ENCODE measurements around the gene RAD51B. TPM values are rescaled to one million over a fixed set of nuclear protein-coding genes. Genes with fewer than 3 reads are reported as not detected.

RAD51B gene
- polyA plus RNA-seq, 1 donor (not counting 4 experiments of a cell fraction or from before 2014, with no cell fraction given) = 13.3 TPM

GRCh38 chr14:67927244-67927643, 107.7 kb downstream of the RAD51B start:
- H3K4me3 ChIP-seq (ENCODE audit: control insufficient read depth in 2 of 3, extremely low read depth in 1 of 3, insufficient read depth in 2 of 3, low read depth in 1 of 3, low read length in 3 of 3) = no peak overlapping the region
- no peaks in the 10 kb centered on the region for H3K4me1 ChIP-seq (ENCODE audit: control insufficient read depth, extremely low read depth, insufficient read depth, low read length)
- no peaks in the 10 kb centered on the region for H4K20me1 ChIP-seq (ENCODE audit: control insufficient read depth, extremely low read depth, insufficient read depth, low read length)
- H3K9ac ChIP-seq (ENCODE audit: control insufficient read depth, extremely low read depth, insufficient read depth, low read length) = no peak overlapping the region
- H3K79me2 ChIP-seq (ENCODE audit: control insufficient read depth, insufficient read depth, low read length) = no peaks in the 10 kb centered on the region
- no peaks in the 10 kb centered on the region for H3K36me3 ChIP-seq (ENCODE audit: control insufficient read depth in 2 of 2, extremely low read depth in 1 of 2, insufficient read depth in 2 of 2, low read length in 2 of 2)
- no peak overlapping the region for H2AFZ ChIP-seq (ENCODE audit: control insufficient read depth, low read length)
- H3K27ac ChIP-seq (ENCODE audit: control insufficient read depth, insufficient read depth, low read length) = no peak overlapping the region
- H3K27me3 ChIP-seq (ENCODE audit: control insufficient read depth, extremely low read depth, insufficient read depth, low read length) = no peaks in the 10 kb centered on the region
- H3K4me2 ChIP-seq (ENCODE audit: control insufficient read depth, extremely low read depth, insufficient read depth, low read depth, low read length) = no peak overlapping the region
- H3K9me1 ChIP-seq (ENCODE audit: control insufficient read depth, extremely low read depth, insufficient read depth, low read length) = no peaks in the 10 kb centered on the region
- dilution Hi-C loops (cut with MboI; ENCODE audit: extremely low pct_ligation_motif_present, low sequenced_read_pairs) = no loop called here
- H3K9me3 ChIP-seq (ENCODE audit: control insufficient read depth, low read depth, low read length) = no peaks in the 10 kb centered on the region
- DNase-seq (ENCODE audit: low read depth, low spot score) = no peak
- TF ChIP-seq CTCF (optimal IDR thresholded peaks at IDR 0.05 in 1 of 3, IDR thresholded peaks at IDR 0.05 in 1 of 3, conservative IDR thresholded peaks at IDR 0.05 in 1 of 3; ENCODE audit: extremely low read depth in 1 of 3, insufficient read depth in 2 of 3, low read length in 3 of 3) (no peak), EZH2 (IDR thresholded peaks at IDR 0.05; ENCODE audit: low read length) (no peak)
- FAIRE-seq = no peak

GRCh38 chr14:67928375-67928774, 108.8 kb downstream of the RAD51B start:
- Histone ChIP-seq H3K4me2 (ENCODE audit: control insufficient read depth, extremely low read depth, insufficient read depth, low read depth, low read length) (no peak overlapping the region), H2AFZ (ENCODE audit: control insufficient read depth, low read length) (no peak overlapping the region), H3K4me3 (ENCODE audit: control insufficient read depth in 2 of 3, extremely low read depth in 1 of 3, insufficient read depth in 2 of 3, low read depth in 1 of 3, low read length in 3 of 3) (no peak overlapping the region), H3K36me3 (ENCODE audit: control insufficient read depth in 2 of 2, extremely low read depth in 1 of 2, insufficient read depth in 2 of 2, low read length in 2 of 2) (no peaks in the 10 kb centered on the region), H3K9ac (ENCODE audit: control insufficient read depth, extremely low read depth, insufficient read depth, low read length) (no peak overlapping the region), H3K9me1 (ENCODE audit: control insufficient read depth, extremely low read depth, insufficient read depth, low read length) (no peaks in the 10 kb centered on the region), H3K4me1 (ENCODE audit: control insufficient read depth, extremely low read depth, insufficient read depth, low read length) (no peaks in the 10 kb centered on the region), H3K79me2 (ENCODE audit: control insufficient read depth, insufficient read depth, low read length) (no peaks in the 10 kb centered on the region), H3K9me3 (ENCODE audit: control insufficient read depth, low read depth, low read length) (no peaks in the 10 kb centered on the region), H3K27me3 (ENCODE audit: control insufficient read depth, extremely low read depth, insufficient read depth, low read length) (no peaks in the 10 kb centered on the region), H4K20me1 (ENCODE audit: control insufficient read depth, extremely low read depth, insufficient read depth, low read length) (no peaks in the 10 kb centered on the region), H3K27ac (ENCODE audit: control insufficient read depth, insufficient read depth, low read length) (no peak overlapping the region)
- no peak for FAIRE-seq
- TF ChIP-seq EZH2 (IDR thresholded peaks at IDR 0.05; ENCODE audit: low read length) (no peak), CTCF (optimal IDR thresholded peaks at IDR 0.05 in 1 of 3, IDR thresholded peaks at IDR 0.05 in 1 of 3, conservative IDR thresholded peaks at IDR 0.05 in 1 of 3; ENCODE audit: extremely low read depth in 1 of 3, insufficient read depth in 2 of 3, low read length in 3 of 3) (no peak)
- dilution Hi-C loops (cut with MboI; ENCODE audit: extremely low pct_ligation_motif_present, low sequenced_read_pairs) = no loop called here
- no peak for DNase-seq (ENCODE audit: low read depth, low spot score)

All from keratinocyte (primary cell).